LNCAP (cell line): ENCODE measurements around the gene HSPD1.

Source experiments
- CTCF ChIP-seq: fragments of 450-650 bp; IDR thresholded peaks from 2 replicates; pipeline ENCODE4 v1.5.1; 2017; ENCODE audit warnings: mild to moderate bottlenecking

Gene HSPD1

DNA sequence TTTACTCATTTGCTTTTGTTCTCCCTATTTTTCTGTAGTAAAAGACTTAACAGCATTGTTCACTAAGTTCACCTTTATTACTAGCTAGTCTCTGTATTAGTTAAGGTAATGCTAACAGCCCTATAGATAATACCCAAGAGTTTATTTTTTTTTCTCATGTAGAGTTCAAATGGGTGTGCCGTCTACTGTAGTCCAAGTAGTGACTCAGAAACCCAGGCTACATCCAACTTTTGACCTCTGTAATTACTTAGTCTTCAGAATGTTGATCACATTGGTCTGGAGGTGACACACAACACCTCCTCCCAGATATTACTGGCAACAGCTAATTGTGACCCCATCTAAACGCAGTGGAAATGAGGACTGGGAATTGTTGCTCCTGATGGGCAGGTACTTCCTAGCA, 38.6 kb downstream of the HSPD1 start:
- no peak for TF ChIP-seq CTCF

- TF ChIP-seq CTCF: no peak
Measured at GRCh38 chr2:197460649-197461048, 39.0 kb downstream of the HSPD1 start.

DNA sequence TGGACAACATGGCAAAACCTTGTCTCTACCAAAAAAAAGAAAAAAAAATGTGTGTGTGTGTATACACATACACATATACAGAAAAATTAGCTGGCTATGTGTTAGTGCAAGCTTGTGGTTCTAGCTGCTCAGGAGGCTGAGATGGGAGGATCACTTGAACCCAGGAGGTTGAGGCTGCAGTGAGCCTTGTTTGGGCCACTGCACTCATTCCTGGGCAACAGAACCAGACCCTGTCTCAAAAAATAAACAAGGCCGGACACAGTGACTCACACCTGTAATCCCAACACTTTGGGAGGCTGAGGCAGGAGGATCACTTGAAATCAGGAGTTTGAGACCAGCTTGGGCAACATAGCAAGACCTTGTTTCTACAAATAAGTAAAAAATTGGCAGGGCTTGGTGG, 44.2 kb downstream of the HSPD1 start:
- no peak for TF ChIP-seq CTCF

DNA sequence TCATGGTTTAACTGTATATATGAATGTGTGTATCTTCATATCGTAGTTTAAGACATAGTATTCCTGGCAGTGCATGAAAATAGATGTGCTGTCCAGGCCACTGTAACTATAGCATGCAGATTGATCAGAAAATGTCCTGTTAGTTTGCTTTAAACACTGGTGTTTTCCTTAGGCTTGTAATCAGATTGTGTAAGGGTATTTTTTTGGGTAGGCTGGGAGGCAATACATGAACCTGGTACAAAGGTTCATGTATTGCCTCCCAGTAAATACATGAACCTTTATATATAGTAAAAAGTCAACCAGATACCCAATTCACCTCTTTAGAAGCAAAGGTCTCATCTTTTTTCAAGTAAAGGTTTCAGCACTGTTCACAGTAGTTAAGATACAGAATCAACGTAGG, 44.7 kb downstream of the HSPD1 start:
- TF ChIP-seq CTCF: no peak

- no peak for TF ChIP-seq CTCF
Measured at GRCh38 chr2:197453914-197454398, 45.7 kb downstream of the HSPD1 start.

- TF ChIP-seq CTCF: no peak
Measured at GRCh38 chr2:197453123-197453913, 46.3 kb downstream of the HSPD1 start, which contains the start of gene COQ10B. Gene COQ10B (plus strand): TSS chr2:197453552. CDS start chr2:197453561, 9 bp downstream.

DNA sequence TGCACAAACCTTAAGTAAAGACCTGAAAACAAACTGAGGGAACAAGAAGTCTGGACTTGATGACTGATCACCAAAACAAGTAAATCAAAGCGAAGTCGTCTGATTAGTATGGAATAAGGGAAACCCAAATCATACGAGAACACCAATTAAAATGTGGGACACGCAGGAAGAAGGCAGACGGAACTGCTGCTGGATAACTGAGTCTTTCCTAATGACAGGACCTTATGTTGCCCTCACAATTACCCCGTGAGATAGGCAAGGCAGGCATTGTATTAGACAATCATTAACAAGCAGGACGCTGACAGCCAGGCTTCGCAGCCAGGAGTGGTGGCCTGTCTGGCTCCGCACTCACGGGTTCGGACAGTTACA, 46.9 kb downstream of the HSPD1 start:
- TF ChIP-seq CTCF: no peak

GRCh38 chr2:197450465-197450864, 49.2 kb downstream of the HSPD1 start:
- TF ChIP-seq CTCF: no peak
